GM10248 (cell line): ENCODE measurements around the gene EHMT1.
"Not testable (repeated sequence)": the region's sequence is repeated elsewhere in the genome, so short reads cannot be mapped to it uniquely, and the experiment has no call there.

Experiments
- CTCF ChIA-PET: fragments of 300-600 bp; sonication (Branson Sonifier 250); formaldehyde crosslinking; extraction: SDS; loops from one replicate; lab custom pipeline; 2021; ENCODE audit warnings: antibody characterized with exemption; lab: Yijun Ruan, JAX
- POLR2A ChIA-PET: fragments of 350-650 bp; sonication (Branson Sonifier 250); formaldehyde crosslinking; extraction: SDS; loops from one replicate; lab custom pipeline; 2020; ENCODE audit warnings: antibody characterized with exemption; lab: Yijun Ruan, JAX
- DNase-seq: peaks from one replicate; pipeline ENCODE4 v3.0.0; 2012; ENCODE audit errors: extremely low spot score
- TF ChIP-seq, protein P1 (sequence below): IDR thresholded peaks from 2 replicates; pipeline ENCODE4 v1.5.1; 2012; ENCODE audit warnings: mild to moderate bottlenecking, low read depth; ENCODE audit errors: extremely low read depth, missing control alignments, control extremely low read depth

The EHMT1 gene

DNA sequence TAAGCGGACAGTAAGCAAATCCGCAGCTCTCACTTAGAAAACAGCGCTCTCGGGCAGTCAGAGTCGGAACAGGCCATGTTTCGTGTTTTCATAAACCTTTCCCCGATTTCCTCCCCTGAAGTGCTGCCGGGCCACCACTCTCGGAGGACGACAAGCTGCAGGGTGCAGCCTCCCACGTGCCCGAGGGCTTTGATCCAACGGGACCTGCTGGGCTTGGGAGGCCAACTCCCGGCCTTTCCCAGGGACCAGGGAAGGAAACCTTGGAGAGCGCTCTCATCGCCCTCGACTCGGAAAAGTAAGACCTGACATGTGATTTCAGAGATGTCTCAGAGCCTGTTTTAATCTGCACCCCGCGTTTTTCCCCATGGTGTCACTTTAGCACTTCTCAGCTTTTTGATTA is 159.0 kb downstream of the EHMT1 start:
- no peak for DNase-seq
- ChIA-PET CTCF (interaction anchor here (1.1 to 1.5 kb wide), 3 partner anchors 8 to 105 kb away, joined by 3 read pairs; no protein-coding TSS in a partner anchor), POLR2A (no interaction called here)
- TF ChIP-seq, protein P1, sequence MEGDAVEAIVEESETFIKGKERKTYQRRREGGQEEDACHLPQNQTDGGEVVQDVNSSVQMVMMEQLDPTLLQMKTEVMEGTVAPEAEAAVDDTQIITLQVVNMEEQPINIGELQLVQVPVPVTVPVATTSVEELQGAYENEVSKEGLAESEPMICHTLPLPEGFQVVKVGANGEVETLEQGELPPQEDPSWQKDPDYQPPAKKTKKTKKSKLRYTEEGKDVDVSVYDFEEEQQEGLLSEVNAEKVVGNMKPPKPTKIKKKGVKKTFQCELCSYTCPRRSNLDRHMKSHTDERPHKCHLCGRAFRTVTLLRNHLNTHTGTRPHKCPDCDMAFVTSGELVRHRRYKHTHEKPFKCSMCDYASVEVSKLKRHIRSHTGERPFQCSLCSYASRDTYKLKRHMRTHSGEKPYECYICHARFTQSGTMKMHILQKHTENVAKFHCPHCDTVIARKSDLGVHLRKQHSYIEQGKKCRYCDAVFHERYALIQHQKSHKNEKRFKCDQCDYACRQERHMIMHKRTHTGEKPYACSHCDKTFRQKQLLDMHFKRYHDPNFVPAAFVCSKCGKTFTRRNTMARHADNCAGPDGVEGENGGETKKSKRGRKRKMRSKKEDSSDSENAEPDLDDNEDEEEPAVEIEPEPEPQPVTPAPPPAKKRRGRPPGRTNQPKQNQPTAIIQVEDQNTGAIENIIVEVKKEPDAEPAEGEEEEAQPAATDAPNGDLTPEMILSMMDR: no peak

DNA sequence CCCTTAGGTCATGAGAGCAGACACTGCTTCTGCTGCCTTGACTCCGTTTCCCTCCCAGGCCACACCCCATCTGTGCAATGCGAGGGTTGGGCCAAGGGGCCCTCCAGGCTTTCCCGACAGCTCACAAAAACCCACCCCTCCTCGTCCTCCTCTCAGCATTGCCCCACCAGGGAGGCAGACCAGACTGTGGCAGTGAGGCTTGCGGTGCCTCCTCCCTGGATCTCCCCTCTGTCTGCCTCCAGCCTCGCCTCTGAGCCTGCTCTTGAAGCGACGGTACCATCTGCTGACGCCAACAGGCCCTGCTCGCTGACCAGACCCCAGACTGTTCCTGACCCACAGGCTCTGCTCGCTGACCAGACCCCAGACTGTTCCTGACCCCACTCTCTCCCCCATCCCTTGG is 159.5 kb downstream of the EHMT1 start:
- DNase-seq: no peak
- POLR2A ChIA-PET: no interaction called here
- TF ChIP-seq, protein P1: no peak
- CTCF ChIA-PET: interaction anchor here (1.2 kb wide), 1 partner anchor 105 kb away, joined by 3 read pairs; no protein-coding TSS in a partner anchor

- ChIA-PET CTCF (interaction anchor here (1.2 kb wide), 1 partner anchor 106 kb away, joined by 3 read pairs; no protein-coding TSS in a partner anchor), POLR2A (no interaction called here)
- TF ChIP-seq, protein P1: no peak
- DNase-seq: no peak
Observed at GRCh38 chr9:137778914-137779313, 160.1 kb downstream of the EHMT1 start.

DNA sequence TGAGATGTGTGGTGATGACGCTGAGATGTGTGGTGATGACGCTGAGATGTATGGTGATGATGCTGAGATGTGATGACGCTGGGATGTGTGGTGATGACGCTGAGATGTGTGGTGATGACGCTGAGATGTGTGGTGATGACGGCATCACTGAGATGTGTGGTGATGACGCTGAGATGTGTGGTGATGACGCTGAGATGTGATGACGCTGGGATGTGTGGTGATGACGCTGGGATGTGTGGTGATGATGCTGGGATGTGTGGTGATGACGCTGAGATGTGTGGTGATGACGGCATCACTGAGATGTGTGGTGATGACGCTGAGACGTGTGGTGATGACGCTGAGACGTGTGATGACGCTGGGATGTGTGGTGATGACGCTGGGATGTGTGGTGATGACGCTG is 161.2 kb downstream of the EHMT1 start:
- DNase-seq, POLR2A ChIA-PET, CTCF ChIA-PET: not testable (repeated sequence)

- DNase-seq: no peak
- CTCF ChIA-PET: no interaction called here
- POLR2A ChIA-PET: no interaction called here
- TF ChIP-seq, protein P1: no peak
Observed at GRCh38 chr9:137781906-137782585, 163.2 kb downstream of the EHMT1 start.

GRCh38 chr9:137783521-137783920 is 164.7 kb downstream of the EHMT1 start:
- ChIA-PET POLR2A (no interaction called here), CTCF (no interaction called here)
- TF ChIP-seq, protein P1: no peak
- no peak for DNase-seq

- no peak for DNase-seq
- TF ChIP-seq, protein P1: no peak
Observed at GRCh38 chr9:137784046-137784445, 165.2 kb downstream of the EHMT1 start.

More at GRCh38 chr9:137784046-137784445, 165.2 kb downstream of the EHMT1 start:
- ChIA-PET CTCF (no interaction called here), POLR2A (no interaction called here)
